GM18951 (cell line): Measurements from ENCODE around the gene CENPB.

Experiments used
- POLR2A ChIP-seq: IDR thresholded peaks from 4 replicates; pipeline ENCODE4 v1.6.1; 2011; ENCODE audit warnings: mild to moderate bottlenecking; ENCODE audit not compliant: insufficient read length, insufficient read depth; ENCODE audit errors: extremely low read depth
- in situ Hi-C: fragments of 300-500 bp; cut with MboI; formaldehyde crosslinking; loops from one replicate; pipeline ENCODE4 v1.12.0; 2022; ENCODE audit warnings: low sequenced_read_pairs, mixed read lengths, inconsistent platforms; ENCODE audit not compliant: unreplicated experiment

Gene CENPB

DNA sequence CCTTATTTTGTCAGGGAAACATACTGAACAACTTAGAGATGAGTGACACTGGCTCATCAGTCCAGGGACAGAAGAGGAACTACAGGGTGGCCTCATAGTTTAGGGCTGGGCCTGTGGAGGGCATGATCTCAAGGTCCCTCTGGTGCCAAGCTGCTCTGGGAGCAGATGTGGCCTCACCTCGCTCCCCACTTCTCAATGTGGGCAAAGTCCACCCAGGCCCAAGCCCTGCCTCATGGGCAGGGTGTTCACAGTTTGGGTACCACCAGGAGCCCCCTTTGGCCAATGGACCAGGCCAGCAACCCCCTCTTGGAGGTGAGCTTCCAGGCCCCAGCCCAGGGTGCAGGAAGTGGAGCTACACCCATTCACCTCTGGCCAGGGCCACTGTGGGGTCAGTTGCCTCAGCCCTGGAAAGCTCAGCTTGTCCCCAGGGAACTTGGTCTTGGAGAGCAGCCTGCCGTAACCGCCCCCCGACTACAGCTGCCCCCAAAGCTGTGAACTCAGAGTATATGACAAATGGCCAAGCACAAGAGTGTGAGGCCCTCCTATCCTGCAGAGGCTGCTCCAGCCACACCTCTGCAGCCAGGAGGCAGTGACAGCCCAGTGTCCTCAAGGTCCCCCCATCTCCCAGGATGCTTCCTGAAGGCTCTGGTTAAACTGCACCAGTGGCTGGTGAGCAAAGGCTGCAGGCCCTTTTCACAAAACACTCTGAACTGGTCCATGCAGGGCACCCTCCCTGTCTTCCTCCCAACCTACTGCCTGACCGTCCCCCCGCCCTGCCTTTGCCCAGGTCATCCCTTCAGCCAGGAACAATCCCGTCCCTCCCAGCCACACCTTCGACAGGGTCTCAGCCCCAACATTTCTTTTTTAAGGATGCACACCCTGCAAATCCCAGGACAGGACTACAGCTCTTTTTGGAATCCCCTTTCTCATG, 22.6 kb downstream of the CENPB start:
- in situ Hi-C loops, result no loop called here
- no peak for TF ChIP-seq POLR2A

DNA sequence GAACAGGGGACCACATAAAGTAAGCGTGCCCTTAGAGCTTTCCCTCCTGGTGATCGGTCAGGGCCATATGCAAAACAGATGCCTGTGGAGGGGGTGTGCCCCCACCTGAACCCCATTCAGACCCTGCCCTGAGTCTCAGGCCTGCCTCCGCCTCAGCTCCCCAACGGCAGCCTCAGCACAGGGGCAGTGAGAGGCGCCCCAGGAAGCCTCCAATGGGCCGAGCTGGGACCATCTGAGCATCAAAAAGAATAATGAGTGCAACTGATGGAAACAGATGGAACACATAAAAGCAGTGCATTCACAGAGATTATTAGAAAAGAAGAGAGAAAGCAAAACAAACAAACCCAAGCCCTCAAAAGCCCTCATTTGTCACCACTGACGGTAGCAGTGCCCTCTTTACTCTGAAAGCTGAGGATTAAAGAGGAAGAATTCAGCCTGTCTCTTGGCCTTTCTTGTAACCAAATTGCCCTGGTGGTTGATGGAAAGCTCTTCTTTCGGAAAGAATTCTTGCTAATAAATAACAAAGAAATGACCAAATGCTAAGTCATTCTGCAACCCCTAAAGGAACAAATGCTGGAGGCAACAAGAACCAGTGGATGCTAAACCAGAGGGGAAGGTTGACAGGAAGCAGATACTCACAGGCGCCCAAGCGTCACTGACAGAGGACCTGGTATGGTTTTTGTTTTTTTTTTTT, 25.7 kb downstream of the CENPB start:
- in situ Hi-C loops, result no loop called here
- no peak for TF ChIP-seq POLR2A

DNA sequence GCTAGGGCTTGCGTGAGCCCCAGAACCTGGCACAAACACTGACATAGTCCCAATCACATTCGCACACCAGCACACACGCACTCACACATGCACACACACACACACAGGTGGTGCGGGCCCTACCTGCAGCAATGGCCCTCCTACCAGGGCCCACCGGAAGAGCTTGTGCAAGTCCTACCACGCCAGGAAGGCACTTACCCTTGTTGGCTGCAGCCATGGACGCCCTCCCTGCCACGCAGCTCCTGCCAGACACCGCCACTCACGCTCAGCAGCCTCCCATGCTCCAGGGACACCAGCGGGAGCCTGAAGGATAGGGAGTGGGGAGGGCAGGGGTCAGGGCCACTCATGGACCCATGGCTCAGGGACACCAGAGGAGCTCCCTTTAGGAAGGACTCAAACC, 26.7 kb downstream of the CENPB start:
- TF ChIP-seq POLR2A, result no peak
- in situ Hi-C loops, result no loop called here

DNA sequence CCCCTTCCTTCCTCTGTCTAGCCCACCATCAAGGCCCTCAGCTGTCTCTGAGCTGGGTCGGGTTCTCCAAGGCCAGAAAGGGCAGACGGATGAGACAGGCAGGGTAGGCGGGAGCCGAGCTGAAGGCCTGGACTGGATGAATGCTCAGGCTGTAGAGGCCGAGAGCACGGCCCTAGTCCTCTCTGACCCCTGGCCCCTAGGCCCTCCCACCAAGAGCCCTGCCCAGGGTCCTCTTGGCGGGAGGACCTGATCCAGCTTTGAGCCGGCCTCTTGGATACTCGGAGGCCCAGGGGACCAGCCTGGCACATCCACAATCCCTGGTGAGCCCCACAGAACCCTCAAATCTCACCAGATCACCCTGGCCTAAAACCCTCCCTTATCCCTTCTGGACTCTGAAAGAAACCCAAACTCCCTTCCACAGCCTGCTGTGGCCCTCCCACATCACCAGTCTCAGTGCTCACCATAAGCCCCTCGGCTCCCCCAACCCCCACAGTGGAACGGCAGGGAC, 27.2 kb downstream of the CENPB start:
- TF ChIP-seq POLR2A, result no peak
- in situ Hi-C loops, result no loop called here

DNA sequence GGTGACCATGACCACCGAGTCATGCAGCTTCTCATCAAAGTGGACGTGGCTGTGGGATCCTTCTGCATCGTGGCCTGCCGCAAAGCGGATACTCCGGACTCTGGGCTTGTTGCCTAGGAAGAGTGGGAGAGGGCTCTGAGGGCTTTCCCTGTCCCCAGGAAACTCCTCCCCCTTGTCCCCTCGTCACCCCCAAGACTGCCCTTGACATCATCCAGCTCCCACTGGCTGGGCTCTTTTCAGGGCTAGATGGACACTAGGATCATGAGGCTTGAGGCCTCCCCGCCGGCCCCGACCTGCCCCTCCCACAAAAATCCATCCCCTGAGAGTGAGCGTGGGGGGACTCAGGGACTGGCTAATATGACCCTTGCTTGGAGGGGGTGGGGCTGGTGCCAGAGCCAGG, 28.0 kb downstream of the CENPB start:
- in situ Hi-C loops, result no loop called here
- no peak for TF ChIP-seq POLR2A

DNA sequence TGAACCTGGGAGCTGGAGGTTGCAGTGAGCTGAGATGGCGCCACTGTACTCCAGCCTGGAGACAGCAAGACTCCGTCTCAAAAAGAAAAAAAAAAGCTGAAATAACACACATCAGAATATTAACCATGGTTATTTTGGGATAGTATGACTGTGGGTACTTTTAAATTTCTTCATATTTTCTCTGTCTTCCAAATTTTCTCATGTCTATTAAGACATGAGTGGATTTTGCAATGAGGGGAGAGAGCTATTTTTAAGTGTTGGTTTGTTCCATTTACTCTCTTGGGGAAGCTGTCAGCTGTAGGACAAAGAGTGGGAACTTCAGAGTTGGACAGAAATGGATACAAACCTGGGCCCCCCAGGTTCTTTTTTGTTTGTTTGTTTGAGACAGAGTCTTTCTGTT, 29.3 kb downstream of the CENPB start:
- TF ChIP-seq POLR2A, result no peak
- in situ Hi-C loops, result no loop called here

DNA sequence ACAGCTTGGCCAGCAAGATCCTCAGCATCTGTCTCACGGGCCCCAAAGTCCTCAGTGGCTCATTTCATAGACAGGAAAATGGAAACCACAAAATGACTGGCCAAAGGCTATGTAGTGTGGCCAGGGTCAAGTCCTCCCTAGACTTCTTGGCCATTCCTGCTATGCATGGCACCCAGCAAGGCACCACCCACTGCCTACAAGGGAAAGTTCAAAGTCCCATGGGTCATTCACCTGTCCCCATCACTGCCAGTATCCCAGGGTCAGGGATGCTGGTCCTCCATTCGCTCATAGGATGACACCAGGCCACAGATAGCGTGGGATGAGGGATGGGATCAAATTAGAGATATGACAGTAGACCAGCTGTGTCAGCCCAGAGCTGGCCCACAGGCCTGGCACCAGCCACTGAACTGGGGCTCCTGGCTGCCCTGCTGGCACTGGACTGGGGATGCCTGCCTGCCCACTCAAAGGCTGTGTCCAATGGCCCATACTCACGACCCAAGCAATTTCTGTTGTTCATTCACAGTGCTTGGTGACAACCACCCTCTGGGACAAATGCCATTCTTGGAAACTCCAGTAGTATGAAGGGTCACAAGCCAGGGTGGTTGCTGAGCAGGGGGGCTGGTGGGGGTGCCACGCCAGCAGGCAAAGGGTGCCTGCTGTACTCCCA, 30.6 kb downstream of the CENPB start:
- in situ Hi-C loops, result no loop called here
- TF ChIP-seq POLR2A, result no peak

DNA sequence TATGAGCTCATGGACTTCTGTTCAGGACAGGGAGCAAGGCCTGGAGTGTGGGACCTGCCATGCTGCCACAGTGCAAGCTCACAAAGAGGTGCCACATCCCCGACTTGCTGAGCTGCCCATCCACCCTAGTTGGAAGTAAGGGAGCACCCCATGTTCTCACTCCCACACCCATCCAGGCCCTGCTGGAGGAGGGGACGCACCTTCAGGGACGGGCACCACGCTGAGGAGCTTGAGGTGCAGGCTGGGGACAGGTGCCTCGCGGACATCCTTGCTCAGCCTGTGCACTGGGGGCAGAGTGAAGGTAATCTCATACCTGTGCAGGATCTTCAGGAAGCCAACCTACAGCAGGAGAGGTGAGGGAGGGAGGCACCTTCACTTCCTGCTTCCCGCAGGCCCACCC, 31.3 kb downstream of the CENPB start:
- TF ChIP-seq POLR2A, result no peak
- in situ Hi-C loops, result no loop called here

DNA sequence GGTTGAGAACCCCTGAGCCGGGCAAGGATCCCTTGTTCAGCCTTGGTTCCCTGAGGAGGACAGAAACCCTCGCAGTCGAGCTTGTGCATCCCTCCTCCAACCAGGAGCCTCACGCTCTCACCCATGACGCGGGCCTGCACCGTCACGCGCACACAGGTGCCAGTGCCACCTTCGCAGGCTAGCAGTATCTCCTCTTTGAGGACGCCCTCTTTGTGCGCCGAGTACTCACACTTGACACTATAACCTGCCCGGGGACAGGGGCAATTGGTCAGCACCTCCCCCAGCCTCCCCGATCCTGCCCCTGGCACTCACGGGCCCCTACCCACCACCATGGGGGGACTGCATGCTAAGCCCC, 32.3 kb downstream of the CENPB start:
- in situ Hi-C loops, result no loop called here
- TF ChIP-seq POLR2A, result no peak

DNA sequence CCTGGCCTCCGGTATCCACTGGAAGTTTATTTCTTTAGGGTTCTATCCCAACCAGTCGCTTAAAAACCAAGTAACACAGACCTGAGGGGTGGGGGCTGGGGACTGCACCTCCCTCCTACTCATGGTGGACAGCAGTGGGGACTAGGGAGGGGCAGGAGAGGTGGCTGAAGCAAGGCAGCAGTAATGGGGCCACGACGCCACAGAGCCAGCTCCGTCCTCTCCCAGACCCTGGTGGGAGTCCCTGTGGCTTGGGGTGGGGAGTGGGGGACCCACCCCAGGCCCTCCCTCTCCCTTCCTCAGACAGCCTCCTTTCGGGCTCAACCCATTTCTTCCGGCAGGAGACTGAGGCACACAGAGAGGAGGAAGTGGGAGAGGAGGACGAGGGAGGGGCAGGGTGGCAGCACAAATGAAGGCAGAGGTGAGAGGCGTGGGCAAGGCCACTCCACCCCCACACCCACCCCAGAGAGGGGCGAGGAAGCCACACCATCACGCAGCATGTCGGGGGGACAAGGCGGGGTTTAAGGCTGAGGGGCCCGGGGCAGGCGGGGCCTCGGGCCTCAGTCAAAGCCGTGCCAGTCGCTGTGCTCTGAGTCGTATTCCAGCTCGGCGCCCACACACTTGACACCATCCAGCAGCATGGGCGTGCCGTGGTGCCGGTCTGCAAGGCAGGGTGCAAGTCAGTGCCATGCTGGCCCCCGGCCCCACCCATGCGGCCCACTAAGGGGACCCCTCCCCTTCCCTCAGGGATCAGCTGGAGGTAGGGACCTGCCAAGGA, 32.9 kb downstream of the CENPB start:
- TF ChIP-seq POLR2A, result no peak
- in situ Hi-C loops, result no loop called here

DNA sequence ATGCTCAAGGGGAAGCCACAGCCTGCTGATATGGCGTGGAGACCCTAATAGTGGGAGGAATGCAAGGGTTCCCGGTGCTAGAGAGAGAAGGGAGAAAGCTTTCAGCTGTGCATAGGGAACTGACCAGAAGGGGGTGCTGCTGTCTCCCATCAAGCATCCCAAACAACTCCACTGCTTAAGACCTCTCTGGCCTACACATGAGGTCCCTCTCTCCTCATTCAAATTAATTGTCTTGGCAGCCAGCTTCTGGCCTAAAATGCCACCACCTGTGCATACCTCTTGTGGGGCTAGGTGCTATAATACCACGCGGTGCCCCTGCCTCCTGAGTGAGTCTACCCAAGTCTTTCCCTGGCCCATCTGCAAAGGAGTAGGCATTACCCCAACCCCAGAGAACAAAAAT, 33.4 kb downstream of the CENPB start:
- in situ Hi-C loops, result no loop called here
- TF ChIP-seq POLR2A, result no peak

DNA sequence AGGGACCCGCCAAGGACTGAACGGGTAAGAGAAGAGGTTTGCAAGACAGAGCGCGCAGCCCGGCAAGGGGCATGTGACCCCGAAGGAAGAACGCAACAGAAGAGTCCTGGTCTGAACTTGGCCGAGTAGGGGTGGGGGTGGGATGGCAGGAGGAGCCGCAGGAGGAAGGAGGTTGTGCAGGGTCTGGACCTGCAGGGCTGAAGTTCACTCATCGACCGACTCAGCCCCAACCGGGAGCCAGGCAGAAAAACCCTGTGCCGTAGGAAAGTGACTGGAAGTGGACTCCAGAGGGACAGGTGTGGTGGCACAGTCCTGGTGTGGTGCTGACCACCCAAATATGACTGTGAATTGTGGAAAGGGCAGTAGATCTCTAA, 34.2 kb downstream of the CENPB start:
- in situ Hi-C loops, result no loop called here
- TF ChIP-seq POLR2A, result no peak

DNA sequence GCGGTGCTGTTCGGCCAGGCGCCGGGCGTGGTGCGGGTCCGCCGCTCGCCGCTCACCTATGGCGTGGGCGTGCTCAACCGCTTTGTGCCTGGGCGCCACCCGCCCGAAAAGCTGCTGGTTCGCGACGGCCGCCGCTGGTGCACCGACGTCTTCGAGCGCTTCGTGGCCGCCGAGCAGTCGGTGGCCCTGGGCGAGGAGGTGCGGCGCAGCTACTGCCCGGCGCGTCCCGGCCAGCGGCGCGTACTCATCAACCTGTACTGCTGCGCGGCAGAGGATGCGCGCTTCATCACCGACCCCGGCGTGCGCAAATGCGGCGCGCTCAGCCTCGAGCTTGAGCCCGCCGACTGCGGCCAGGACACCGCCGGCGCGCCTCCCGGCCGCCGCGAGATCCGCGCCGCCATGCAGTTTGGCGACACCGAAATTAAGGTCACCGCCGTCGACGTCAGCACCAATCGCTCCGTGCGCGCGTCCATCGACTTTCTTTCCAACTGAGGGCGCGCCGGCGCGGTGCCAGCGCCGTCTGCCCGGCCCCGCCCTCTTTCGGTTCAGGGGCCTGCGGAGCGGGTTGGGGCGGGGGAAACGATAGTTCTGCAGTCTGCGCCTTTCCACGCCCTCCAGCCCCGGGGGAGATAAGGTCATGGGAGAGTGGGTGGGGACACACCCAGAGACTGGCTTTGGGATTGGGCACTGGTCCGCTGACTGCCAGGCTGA, 34.7 kb downstream of the CENPB start:
- in situ Hi-C loops, result no loop called here
- no peak for TF ChIP-seq POLR2A

DNA sequence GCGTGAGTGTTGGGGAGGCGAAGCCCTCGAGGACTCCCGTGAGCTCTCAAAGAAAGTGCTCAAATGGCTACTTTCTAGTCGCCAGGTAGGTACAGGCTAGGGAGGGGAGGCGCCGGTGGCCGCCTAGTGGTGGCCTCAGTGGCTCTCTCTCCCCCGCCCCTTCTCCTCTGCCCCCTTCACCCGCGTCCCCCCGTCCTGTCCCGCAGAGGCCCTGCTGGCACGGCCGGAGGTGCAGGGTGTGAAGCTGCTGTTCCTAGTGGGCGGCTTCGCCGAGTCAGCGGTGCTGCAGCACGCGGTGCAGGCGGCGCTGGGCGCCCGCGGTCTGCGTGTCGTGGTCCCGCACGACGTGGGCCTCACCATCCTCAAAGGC, 35.2 kb downstream of the CENPB start:
- in situ Hi-C loops, result no loop called here
- no peak for TF ChIP-seq POLR2A
